Neuronal stem cell (in vitro differentiated cells): Measurements from ENCODE around the gene TAF9B.
"Not testable (repeated sequence)": the region's sequence is repeated elsewhere in the genome, so short reads cannot be mapped to it uniquely, and the experiment has no call there.

Source experiments
- DNase-seq: peaks from one replicate; pipeline ENCODE4 v3.0.0-alpha.2; 2013; ENCODE audit warnings: low spot score
- H2AFZ ChIP-seq: one replicate; pipeline ENCODE4 v1.6.1; 2013; ENCODE audit warnings: mild to moderate bottlenecking, low read length, inconsistent platforms
- H2AK5ac ChIP-seq: 2 replicates; pipeline ENCODE4 v1.6.1; 2013; ENCODE audit warnings: low read depth, mild to moderate bottlenecking, inconsistent platforms, low read length, moderate library complexity, mixed read lengths
- H2BK120ac ChIP-seq: 2 replicates; pipeline ENCODE4 v1.6.1; 2013; ENCODE audit warnings: low read depth, mild to moderate bottlenecking, inconsistent platforms, low read length, moderate library complexity, mixed read lengths
- H2BK12ac ChIP-seq: one replicate; pipeline ENCODE4 v1.6.1; 2013; ENCODE audit warnings: low read length, inconsistent platforms
- H2BK15ac ChIP-seq: 2 replicates; pipeline ENCODE4 v1.6.1; 2013; ENCODE audit warnings: mild to moderate bottlenecking, low read length, inconsistent platforms, mixed read lengths
- H2BK5ac ChIP-seq: one replicate; pipeline ENCODE4 v1.6.1; 2013; ENCODE audit warnings: inconsistent platforms, mild to moderate bottlenecking, low read length, moderate library complexity
- H3K14ac ChIP-seq: one replicate; pipeline ENCODE4 v1.6.1; 2013; ENCODE audit warnings: low read length, inconsistent platforms
- H3K18ac ChIP-seq: 2 replicates; pipeline ENCODE4 v1.6.1; 2013; ENCODE audit warnings: low read length, inconsistent platforms
- H3K23ac ChIP-seq: 2 replicates; pipeline ENCODE4 v1.6.1; 2013; ENCODE audit warnings: low read depth, mild to moderate bottlenecking, mixed read lengths, low read length, inconsistent platforms; ENCODE audit not compliant: poor library complexity
- H3K27ac ChIP-seq: replicated peaks from 3 replicates; pipeline ENCODE4 v1.5.1; 2013; ENCODE audit warnings: low read length, inconsistent platforms
- H3K27me3 ChIP-seq, 3 experiments: 2 replicates each; pipeline ENCODE4 v1.6.1; 2013; ENCODE audit warnings: low read length in 3 of 3, mild to moderate bottlenecking in 2 of 3, inconsistent platforms in 1 of 3, low read depth in 1 of 3, mixed read lengths in 1 of 3, moderate library complexity in 1 of 3; ENCODE audit not compliant: control insufficient read depth in 3 of 3, insufficient read depth in 3 of 3
- H3K36me3 ChIP-seq, 2 donors: replicated peaks in 1 of 2; 2 replicates each; pipeline ENCODE4 v1.6.1; 2013; ENCODE audit warnings: low read length in 2 of 2; ENCODE audit not compliant: control insufficient read depth in 2 of 2, insufficient read depth in 2 of 2
- H3K4ac ChIP-seq: 2 replicates; pipeline ENCODE4 v1.6.1; 2013; ENCODE audit warnings: inconsistent platforms, mild to moderate bottlenecking, low read length, moderate library complexity
- H3K4me1 ChIP-seq, 2 donors: 1 replicate in 1 of 2; 2 replicates in 1 of 2; pipeline ENCODE4 v1.6.1; 2013; ENCODE audit warnings: low read length in 2 of 2, low read depth in 1 of 2; ENCODE audit not compliant: control insufficient read depth in 2 of 2, insufficient read depth in 1 of 2
- H3K4me2 ChIP-seq: one replicate; pipeline ENCODE4 v1.6.1; 2013; ENCODE audit warnings: mild to moderate bottlenecking, low read length, inconsistent platforms; ENCODE audit not compliant: insufficient read depth, poor library complexity, severe bottlenecking
- H3K4me3 ChIP-seq, 2 donors: 2 replicates each; pipeline ENCODE4 v1.5.1; 2013; ENCODE audit warnings: low read length in 2 of 2, mild to moderate bottlenecking in 2 of 2, inconsistent platforms in 1 of 2, moderate library complexity in 1 of 2
- H3K79me1 ChIP-seq: one replicate; pipeline ENCODE4 v1.6.1; 2013; ENCODE audit warnings: low read depth, mild to moderate bottlenecking, inconsistent platforms, low read length, moderate library complexity
- H3K9ac ChIP-seq: one replicate; pipeline ENCODE4 v1.6.1; 2013; ENCODE audit warnings: mild to moderate bottlenecking, low read depth, low read length, inconsistent platforms; ENCODE audit not compliant: poor library complexity
- H3K9me3 ChIP-seq, 2 donors: replicated peaks in 1 of 2; 2 replicates each; pipeline versions ENCODE3 to v1.6.1; 2013; ENCODE audit warnings: low read length in 2 of 2, mild to moderate bottlenecking in 2 of 2, inconsistent platforms in 1 of 2, low read depth in 1 of 2, mixed read lengths in 1 of 2, moderate library complexity in 1 of 2; ENCODE audit not compliant: control insufficient read depth in 2 of 2, insufficient read depth in 1 of 2
- H4K8ac ChIP-seq: one replicate; pipeline ENCODE4 v1.6.1; 2013; ENCODE audit warnings: low read depth, mild to moderate bottlenecking, inconsistent platforms, low read length, moderate library complexity
- H4K91ac ChIP-seq: one replicate; pipeline ENCODE4 v1.6.1; 2013; ENCODE audit warnings: low read length, low read depth, mild to moderate bottlenecking, inconsistent platforms; ENCODE audit not compliant: poor library complexity
- WGBS, 2 donors: extraction: QIAGEN DNeasy Blood & Tissue Kit; methylation state at CpG; one replicate each; pipeline ENCODE4 v1.1.7; 2013; ENCODE audit warnings: missing lambda C conversion rate in 2 of 2, mixed read lengths in 1 of 2; ENCODE audit not compliant: insufficient read length in 2 of 2, insufficient replicate concordance in 1 of 2; ENCODE audit errors: extremely low coverage in 2 of 2; 5-methylcytosine and 5-hydroxymethylcytosine counted together

TAF9B gene

GRCh38 chrX:78092296-78092695, 47.2 kb downstream of the TAF9B start:
- Histone ChIP-seq H3K36me3 (no peaks in the 10 kb centered on the region), H3K23ac (no peak overlapping the region), H3K9me3 (no peaks in the 10 kb centered on the region), H3K4me1 (no peaks in the 10 kb centered on the region), H2AFZ (peak overlapping the region; percentile 77), H4K91ac (no peak overlapping the region), H3K79me1 (no peaks in the 10 kb centered on the region), H3K4me2 (no peak overlapping the region), H2BK15ac (no peak overlapping the region), H4K8ac (no peak overlapping the region), H3K4ac (no peak overlapping the region), H2BK120ac (no peak overlapping the region), H2BK12ac (no peak overlapping the region), H3K4me3 (no peak overlapping the region), H3K27me3 (no peaks in the 10 kb centered on the region), H2BK5ac (no peak overlapping the region), H3K18ac (no peak overlapping the region), H3K27ac (no peak overlapping the region), H2AK5ac (no peak overlapping the region), H3K14ac (no peak overlapping the region), H3K9ac (no peak overlapping the region)
- no CpG with 5 or more reads among the region's 2 CpGs for WGBS, 2 donors
- no peak for DNase-seq

DNA sequence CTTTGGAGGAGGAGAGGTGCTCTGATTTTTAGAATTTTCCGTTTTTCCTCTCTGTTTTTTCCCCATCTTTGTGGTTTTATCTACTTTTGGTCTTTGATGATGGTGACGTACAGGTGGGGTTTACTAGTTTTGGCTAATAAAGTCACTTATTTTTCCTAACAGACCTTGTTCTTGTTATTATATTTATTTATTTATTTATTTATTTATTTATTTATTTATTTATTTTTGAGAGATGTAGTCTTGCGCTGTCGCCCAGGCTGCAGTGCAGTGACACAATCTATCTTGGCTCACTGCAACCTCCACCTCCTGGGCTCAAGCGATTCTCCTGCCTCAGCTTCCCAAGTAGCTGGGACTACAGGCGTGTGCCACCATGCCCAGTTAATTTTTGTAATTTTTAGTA, 58.0 kb downstream of the TAF9B start:
- H2BK15ac ChIP-seq, H3K23ac ChIP-seq, H3K27me3 ChIP-seq, H3K4me3 ChIP-seq, H3K36me3 ChIP-seq, H3K9ac ChIP-seq, H2BK12ac ChIP-seq, H2BK5ac ChIP-seq, H4K91ac ChIP-seq, H3K4me2 ChIP-seq, H3K14ac ChIP-seq, H3K27ac ChIP-seq, H4K8ac ChIP-seq, H2AFZ ChIP-seq, H2BK120ac ChIP-seq, H3K4me1 ChIP-seq, DNase-seq, H2AK5ac ChIP-seq, H3K4ac ChIP-seq, H3K79me1 ChIP-seq, H3K9me3 ChIP-seq, H3K18ac ChIP-seq: not testable (repeated sequence)
- no CpG with 5 or more reads among the region's 6 CpGs for WGBS, 2 donors
